AG09319 (cell line): ENCODE data around the gene ARFGAP3.
A peak's percentile ranks its signal among the peaks of the same experiment; 100 is the strongest.
"Not testable (repeated sequence)": the region's sequence is repeated elsewhere in the genome, so short reads cannot be mapped to it uniquely, and the experiment has no call there.

Experiments used
- DNase-seq: peaks from one replicate; pipeline ENCODE4 v3.0.0-alpha.2; 2010; ENCODE audit warnings: low read depth; ENCODE audit errors: extremely low read depth
- TF ChIP-seq, protein P1 (sequence below): IDR thresholded peaks from 2 replicates; pipeline ENCODE4 v1.5.1; 2011; ENCODE audit warnings: low read depth, mild to moderate bottlenecking, inconsistent platforms, low read length, moderate library complexity

The ARFGAP3 gene

DNA sequence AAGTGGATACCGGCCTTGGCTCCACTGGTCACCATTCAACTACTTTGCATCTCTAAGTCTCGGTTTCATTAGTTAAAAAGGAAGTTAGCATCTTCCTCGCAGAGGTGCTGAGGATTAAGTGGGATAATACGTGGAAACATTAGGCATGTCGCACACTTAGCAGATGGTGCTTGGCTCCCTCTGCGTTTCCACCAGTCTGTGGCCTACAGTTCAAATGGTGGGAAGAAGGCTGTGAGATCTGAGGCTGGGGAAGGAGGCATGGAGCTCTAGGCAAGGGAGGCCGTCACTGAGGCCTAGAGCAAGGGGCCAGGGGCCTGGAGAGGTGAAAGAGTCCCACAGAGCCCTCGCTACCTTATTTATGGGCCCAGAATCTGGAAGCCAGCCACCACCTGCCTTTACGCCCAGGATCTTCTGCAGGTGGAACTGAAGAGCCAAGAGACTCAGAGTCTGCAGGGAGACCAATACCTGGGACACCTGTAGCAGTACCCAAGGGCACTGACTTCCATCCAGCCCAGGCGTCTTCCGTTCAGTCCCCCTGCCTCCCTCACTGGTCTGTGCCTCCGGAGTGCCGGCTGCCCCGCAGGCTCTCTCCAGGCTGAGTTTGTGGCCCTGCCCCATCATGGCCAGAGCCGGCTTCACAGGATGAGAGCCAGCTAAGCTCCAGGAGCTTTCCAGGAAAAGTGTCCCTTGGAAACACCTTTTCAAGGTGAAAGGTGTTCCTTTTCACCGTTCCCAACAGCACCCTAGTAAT, 70.3 kb downstream of the ARFGAP3 start:
- no peak for DNase-seq
- TF ChIP-seq, protein P1, sequence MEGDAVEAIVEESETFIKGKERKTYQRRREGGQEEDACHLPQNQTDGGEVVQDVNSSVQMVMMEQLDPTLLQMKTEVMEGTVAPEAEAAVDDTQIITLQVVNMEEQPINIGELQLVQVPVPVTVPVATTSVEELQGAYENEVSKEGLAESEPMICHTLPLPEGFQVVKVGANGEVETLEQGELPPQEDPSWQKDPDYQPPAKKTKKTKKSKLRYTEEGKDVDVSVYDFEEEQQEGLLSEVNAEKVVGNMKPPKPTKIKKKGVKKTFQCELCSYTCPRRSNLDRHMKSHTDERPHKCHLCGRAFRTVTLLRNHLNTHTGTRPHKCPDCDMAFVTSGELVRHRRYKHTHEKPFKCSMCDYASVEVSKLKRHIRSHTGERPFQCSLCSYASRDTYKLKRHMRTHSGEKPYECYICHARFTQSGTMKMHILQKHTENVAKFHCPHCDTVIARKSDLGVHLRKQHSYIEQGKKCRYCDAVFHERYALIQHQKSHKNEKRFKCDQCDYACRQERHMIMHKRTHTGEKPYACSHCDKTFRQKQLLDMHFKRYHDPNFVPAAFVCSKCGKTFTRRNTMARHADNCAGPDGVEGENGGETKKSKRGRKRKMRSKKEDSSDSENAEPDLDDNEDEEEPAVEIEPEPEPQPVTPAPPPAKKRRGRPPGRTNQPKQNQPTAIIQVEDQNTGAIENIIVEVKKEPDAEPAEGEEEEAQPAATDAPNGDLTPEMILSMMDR = no peak

DNA sequence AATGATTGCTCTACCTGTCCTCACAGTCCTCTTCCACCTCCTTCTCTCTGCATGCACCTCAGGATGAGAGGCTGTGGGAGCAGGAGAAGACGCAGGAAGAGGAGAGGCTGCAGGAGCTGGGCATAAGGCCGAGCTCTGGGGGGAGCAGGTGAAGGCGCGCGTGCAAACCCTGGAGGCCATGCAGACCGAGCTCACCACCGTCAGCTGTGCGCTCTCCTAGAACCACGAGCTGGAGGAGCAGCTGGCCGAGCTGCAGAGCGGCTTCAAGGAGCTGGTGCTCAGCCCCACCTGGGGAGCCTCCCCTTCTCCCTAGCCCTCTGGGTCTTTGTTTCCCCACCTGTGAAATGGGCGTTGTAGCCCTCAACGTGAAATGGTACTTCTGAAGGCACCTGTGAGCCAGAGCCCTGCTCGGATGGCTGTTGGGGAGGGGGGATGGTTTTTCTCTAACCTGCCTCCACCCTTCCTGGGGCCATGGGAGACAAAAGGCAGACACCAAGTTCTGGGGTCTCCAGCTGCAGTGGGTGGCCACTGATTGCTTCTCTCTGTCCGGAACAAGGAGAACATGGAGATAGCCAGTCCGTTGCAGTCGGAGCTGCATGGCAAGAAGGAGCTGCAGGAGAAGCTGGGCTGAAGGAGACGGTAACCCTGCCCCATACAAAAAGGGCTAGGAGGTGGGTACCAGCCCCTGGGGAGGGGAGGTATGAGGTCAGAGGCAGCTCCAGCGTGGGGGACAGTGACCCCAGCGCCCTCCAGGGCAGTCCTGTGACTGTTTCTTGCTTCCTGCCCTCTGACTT, 71.2 kb downstream of the ARFGAP3 start:
- TF ChIP-seq, protein P1 = no peak
- no peak for DNase-seq

DNA sequence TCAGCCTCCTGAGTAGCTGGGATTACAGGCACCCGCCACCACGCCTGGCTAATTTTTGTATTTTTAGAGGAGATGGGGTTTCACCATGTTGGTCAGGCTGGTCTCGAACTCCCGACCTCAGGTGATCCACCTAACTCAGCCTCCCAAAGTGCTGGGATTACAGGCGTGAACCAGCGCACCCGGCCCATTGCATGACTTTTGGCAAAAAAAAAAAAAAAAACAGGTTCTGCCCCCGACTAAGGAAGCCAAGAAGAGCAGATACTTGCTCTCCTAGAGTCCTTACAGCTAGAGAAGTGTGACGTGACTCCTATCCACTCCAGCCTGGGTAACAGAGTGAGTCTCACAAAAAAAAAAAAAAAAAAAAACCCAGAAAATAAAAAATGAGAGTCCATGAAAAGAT, 74.8 kb downstream of the ARFGAP3 start:
- DNase-seq = not testable (repeated sequence)

DNA sequence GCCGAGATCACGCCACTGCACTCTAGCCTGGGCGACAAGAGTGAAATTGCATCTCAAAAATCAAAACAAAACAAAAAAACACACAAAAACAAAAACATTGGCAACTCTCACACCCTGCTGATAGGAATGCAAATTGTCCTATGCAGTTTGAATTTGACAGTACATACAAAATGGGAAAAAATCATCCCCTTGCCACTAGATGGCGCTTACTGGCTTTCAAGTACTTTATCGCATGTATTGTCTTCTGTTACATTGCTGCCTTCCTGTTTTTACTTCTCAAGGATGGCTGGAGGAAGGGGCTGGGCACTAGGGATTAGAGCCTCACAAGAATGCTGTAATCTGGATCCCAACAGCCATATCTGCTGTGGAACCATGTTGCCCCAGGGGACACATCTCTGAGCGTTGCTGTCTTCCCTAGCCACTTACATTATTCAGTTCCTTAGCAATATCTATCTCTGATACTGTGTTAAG, 77.0 kb downstream of the ARFGAP3 start:
- peak; percentile 94 for DNase-seq
- TF ChIP-seq, protein P1 = peak; percentile 88

DNA sequence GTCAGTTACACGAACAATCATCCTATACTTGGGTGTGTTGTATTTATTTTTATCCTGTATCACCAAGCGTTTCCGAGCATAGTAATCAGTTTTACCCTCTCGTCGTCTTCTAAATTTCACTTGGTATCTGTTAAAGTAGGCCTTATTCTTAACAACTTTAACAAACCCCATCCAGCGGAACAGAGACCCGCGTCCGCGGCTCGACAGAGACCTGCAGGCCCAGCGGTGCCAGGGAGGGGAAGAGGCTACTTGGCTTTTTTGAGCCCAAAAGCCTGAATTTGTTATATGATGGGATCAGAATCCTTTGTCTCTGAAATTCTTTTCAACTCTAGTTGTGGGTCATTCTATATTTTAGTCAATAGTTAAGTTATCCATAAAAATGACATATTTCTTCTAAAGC, 79.9 kb downstream of the ARFGAP3 start:
- no peak for DNase-seq
- TF ChIP-seq, protein P1 = no peak

DNA sequence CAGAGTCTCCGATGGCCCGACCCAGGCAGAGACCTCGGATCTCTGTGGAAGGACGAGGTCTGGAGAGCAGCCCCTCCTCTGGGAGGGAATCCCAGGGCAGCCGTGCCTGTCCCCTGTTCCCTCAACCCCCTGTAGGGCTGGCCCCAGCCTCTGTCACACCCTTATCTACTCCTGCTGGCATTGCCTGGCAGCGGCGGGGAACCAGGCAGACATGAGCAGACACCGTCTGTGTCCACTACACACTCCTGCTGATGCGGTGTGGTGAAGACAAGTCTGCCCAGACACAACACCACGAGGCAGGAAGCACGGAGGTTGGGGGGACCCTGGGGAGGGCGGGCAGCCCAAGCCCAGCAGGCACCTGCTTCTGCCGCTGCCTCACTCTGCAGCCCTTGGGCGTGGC, 83.9 kb downstream of the ARFGAP3 start:
- DNase-seq = no peak
- TF ChIP-seq, protein P1 = no peak

DNA sequence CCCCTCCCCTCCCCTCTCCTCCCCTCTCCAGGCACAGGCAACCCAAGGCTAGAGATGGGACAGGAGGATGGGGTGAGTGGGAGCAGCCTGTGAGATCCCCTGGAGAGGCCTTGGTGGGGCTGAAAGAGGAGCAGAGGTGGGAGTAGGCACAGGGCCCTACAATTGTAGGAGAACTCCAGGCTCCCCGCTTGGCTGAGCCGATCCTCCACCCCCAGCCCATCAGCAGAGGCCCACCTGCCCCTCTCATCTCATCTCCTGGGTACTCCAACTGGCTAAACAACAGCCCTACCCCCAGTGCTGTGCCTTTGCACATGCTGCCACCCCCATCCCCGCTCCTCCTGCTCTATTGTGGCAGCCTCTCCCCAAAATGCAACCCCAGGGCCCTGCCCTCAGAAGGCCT, 84.4 kb downstream of the ARFGAP3 start:
- no peak for DNase-seq
- TF ChIP-seq, protein P1 = no peak
